ENCODE measurements around the gene OCA2.

Gene OCA2

GRCh38 chr15:28058082-28058481 lies 41.0 kb downstream of the OCA2 start:
- Histone ChIP-seq H3F3A (ENCODE audit: insufficient read depth) (no peaks in the 10 kb centered on the region), H3K9me2 (replicated peaks; ENCODE audit: insufficient read depth, low read length) (no peaks in the 10 kb centered on the region), H3K9ac (ENCODE audit: low read length) (no peak overlapping the region), H4K20me1 (ENCODE audit: low read depth, low read length) (no peaks in the 10 kb centered on the region), H3K79me2 (ENCODE audit: insufficient read depth, low read length) (no peaks in the 10 kb centered on the region), H3K27me3 (ENCODE audit: low read length) (no peaks in the 10 kb centered on the region), H2AFZ (ENCODE audit: low read depth, low read length, severe bottlenecking) (no peak overlapping the region), H3K36me3 (ENCODE audit: low read length) (no peaks in the 10 kb centered on the region), H3K27ac (ENCODE audit: low read depth, low read length) (no peak overlapping the region), H3K4me3 (ENCODE audit: insufficient read depth, low read length, poor library complexity, severe bottlenecking) (no peak overlapping the region), H3K4me2 (ENCODE audit: low read depth, low read length, poor library complexity, severe bottlenecking) (no peak overlapping the region), H3K9me3 (ENCODE audit: insufficient read depth, low read length) (no peaks in the 10 kb centered on the region)
- TF ChIP-seq CTCF (IDR thresholded peaks at IDR 0.05; ENCODE audit: insufficient read depth, low read length, poor library complexity, severe bottlenecking) (no peak), EZH2phosphoT487 (conservative IDR thresholded peaks at IDR 0.05; ENCODE audit: low read length) (no peak)

- no peak overlapping the region for H2AFZ ChIP-seq (ENCODE audit: low read depth, low read length, severe bottlenecking)
- no peak for TF ChIP-seq CTCF (IDR thresholded peaks at IDR 0.05; ENCODE audit: insufficient read depth, low read length, poor library complexity, severe bottlenecking)
- no peak for TF ChIP-seq EZH2phosphoT487 (conservative IDR thresholded peaks at IDR 0.05; ENCODE audit: low read length)
- H3K9me3 ChIP-seq (ENCODE audit: insufficient read depth, low read length): no peaks in the 10 kb centered on the region
- H4K20me1 ChIP-seq (ENCODE audit: low read depth, low read length): no peaks in the 10 kb centered on the region
- no peak overlapping the region for H3K9ac ChIP-seq (ENCODE audit: low read length)
- H3K4me3 ChIP-seq (ENCODE audit: insufficient read depth, low read length, poor library complexity, severe bottlenecking): no peak overlapping the region
- no peaks in the 10 kb centered on the region for H3F3A ChIP-seq (ENCODE audit: insufficient read depth)
- H3K9me2 ChIP-seq (replicated peaks; ENCODE audit: insufficient read depth, low read length): no peaks in the 10 kb centered on the region
- no peak overlapping the region for H3K4me2 ChIP-seq (ENCODE audit: low read depth, low read length, poor library complexity, severe bottlenecking)
- no peaks in the 10 kb centered on the region for H3K36me3 ChIP-seq (ENCODE audit: low read length)
- no peaks in the 10 kb centered on the region for H3K27me3 ChIP-seq (ENCODE audit: low read length)
- H3K27ac ChIP-seq (ENCODE audit: low read depth, low read length): no peak overlapping the region
- H3K79me2 ChIP-seq (ENCODE audit: insufficient read depth, low read length): no peaks in the 10 kb centered on the region
These were observed 47.0 kb downstream of the OCA2 start for GRCh38 chr15:28051955-28052633.

- Histone ChIP-seq H3K27ac (ENCODE audit: low read depth, low read length) (no peak overlapping the region), H3K4me3 (ENCODE audit: insufficient read depth, low read length, poor library complexity, severe bottlenecking) (no peak overlapping the region), H3F3A (ENCODE audit: insufficient read depth) (no peaks in the 10 kb centered on the region), H3K27me3 (ENCODE audit: low read length) (no peaks in the 10 kb centered on the region), H3K9ac (ENCODE audit: low read length) (no peak overlapping the region), H4K20me1 (ENCODE audit: low read depth, low read length) (no peaks in the 10 kb centered on the region), H3K9me3 (ENCODE audit: insufficient read depth, low read length) (no peaks in the 10 kb centered on the region), H3K36me3 (ENCODE audit: low read length) (no peaks in the 10 kb centered on the region), H3K9me2 (replicated peaks; ENCODE audit: insufficient read depth, low read length) (no peaks in the 10 kb centered on the region; the same call in 1 of the 2 replicates), H3K4me2 (ENCODE audit: low read depth, low read length, poor library complexity, severe bottlenecking) (no peak overlapping the region), H2AFZ (ENCODE audit: low read depth, low read length, severe bottlenecking) (no peak overlapping the region), H3K79me2 (ENCODE audit: insufficient read depth, low read length) (no peaks in the 10 kb centered on the region)
- no peak for TF ChIP-seq EZH2phosphoT487 (conservative IDR thresholded peaks at IDR 0.05; ENCODE audit: low read length)
- TF ChIP-seq CTCF (IDR thresholded peaks at IDR 0.05; ENCODE audit: insufficient read depth, low read length, poor library complexity, severe bottlenecking): no peak
These were observed 49.5 kb downstream of the OCA2 start for GRCh38 chr15:28049581-28049980.
